CD4-positive, alpha-beta T cell treated with Interleukin-17A for 1 hour (primary cell): ENCODE measurements around the gene LUC7L3.
"Not testable (repeated sequence)": the region's sequence is repeated elsewhere in the genome, so short reads cannot be mapped to it uniquely, and the experiment has no call there.

Experiments
- DNase-seq: peaks from one replicate; pipeline ENCODE4 v3.0.0-alpha.2; 2020

The LUC7L3 gene

GRCh38 chr17:50719144-50719923 lies at the start of gene LUC7L3:
Gene LUC7L3, plus strand, starts transcription at chr17:50719603. Its CDS starts 130 bp downstream, at chr17:50719733.
- DNase-seq = peak; percentile 93

GRCh38 chr17:50672071-50672470 lies 47.3 kb upstream of the LUC7L3 start:
- no peak for DNase-seq

GRCh38 chr17:50672831-50673551 lies 46.4 kb upstream of the LUC7L3 start:
- no peak for DNase-seq

GRCh38 chr17:50675190-50675589 lies 44.2 kb upstream of the LUC7L3 start:
- no peak for DNase-seq

GRCh38 chr17:50675627-50676026 lies 43.8 kb upstream of the LUC7L3 start:
- DNase-seq = no peak

GRCh38 chr17:50676065-50676975 lies 43.1 kb upstream of the LUC7L3 start:
- DNase-seq = no peak

GRCh38 chr17:50677851-50678375 lies 41.5 kb upstream of the LUC7L3 start:
- DNase-seq = no peak

- no peak for DNase-seq
Measured at GRCh38 chr17:50679008-50679544, 40.3 kb upstream of the LUC7L3 start.

GRCh38 chr17:50680126-50680525 lies 39.3 kb upstream of the LUC7L3 start:
- no peak for DNase-seq

GRCh38 chr17:50680543-50681262 lies 38.7 kb upstream of the LUC7L3 start:
- not testable (repeated sequence) for DNase-seq

- peak; percentile 11 for DNase-seq
Measured at GRCh38 chr17:50681263-50682200, 37.9 kb upstream of the LUC7L3 start.

GRCh38 chr17:50682441-50682840 lies 37.0 kb upstream of the LUC7L3 start:
- no peak for DNase-seq

GRCh38 chr17:50682938-50683337 lies 36.5 kb upstream of the LUC7L3 start:
- no peak for DNase-seq

- no peak for DNase-seq
Measured at GRCh38 chr17:50683434-50684287, 35.7 kb upstream of the LUC7L3 start.

GRCh38 chr17:50684288-50684611 lies 35.2 kb upstream of the LUC7L3 start:
- DNase-seq = no peak

- no peak for DNase-seq
Measured at GRCh38 chr17:50684612-50685333, 34.6 kb upstream of the LUC7L3 start.

GRCh38 chr17:50685334-50685665 lies 34.1 kb upstream of the LUC7L3 start:
- no peak for DNase-seq

GRCh38 chr17:50685691-50686493 lies 33.5 kb upstream of the LUC7L3 start:
- DNase-seq = no peak
